Retina (tissue), 1 donor: ENCODE measurements around the gene ATP10B.
"Not testable (repeated sequence)": the region's sequence is repeated elsewhere in the genome, so short reads cannot be mapped to it uniquely, and the experiment has no call there.

Experiments used
- DNase-seq: peaks from one replicate; pipeline ENCODE4 v3.0.0-alpha.2; 2016

Gene ATP10B

GRCh38 chr5:160750938-160751657 is 100.9 kb downstream of the ATP10B start:
- no peak for DNase-seq

- DNase-seq, result no peak
These were observed 102.3 kb downstream of the ATP10B start for GRCh38 chr5:160749682-160750081.

- no peak for DNase-seq
These were observed 103.0 kb downstream of the ATP10B start for GRCh38 chr5:160749026-160749425.

- DNase-seq, result peak; percentile 40
These were observed 104.0 kb downstream of the ATP10B start for GRCh38 chr5:160747987-160748386.

GRCh38 chr5:160747559-160747958 is 104.5 kb downstream of the ATP10B start:
- no peak for DNase-seq

GRCh38 chr5:160744268-160745101 is 107.5 kb downstream of the ATP10B start:
- peak; percentile 40 for DNase-seq

GRCh38 chr5:160743027-160743426 is 109.0 kb downstream of the ATP10B start:
- no peak for DNase-seq

GRCh38 chr5:160742446-160742845 is 109.6 kb downstream of the ATP10B start:
- no peak for DNase-seq

- no peak for DNase-seq
These were observed 124.6 kb downstream of the ATP10B start for GRCh38 chr5:160727296-160727997.

- no peak for DNase-seq
These were observed 125.3 kb downstream of the ATP10B start for GRCh38 chr5:160726721-160727120.

GRCh38 chr5:160720822-160721221 is 131.2 kb downstream of the ATP10B start:
- no peak for DNase-seq

GRCh38 chr5:160715508-160715907 is 136.5 kb downstream of the ATP10B start:
- DNase-seq, result not testable (repeated sequence)

GRCh38 chr5:160703547-160704189 is 148.3 kb downstream of the ATP10B start:
- DNase-seq, result no peak

- no peak for DNase-seq
These were observed 149.1 kb downstream of the ATP10B start for GRCh38 chr5:160702934-160703333.

- no peak for DNase-seq
These were observed 149.7 kb downstream of the ATP10B start for GRCh38 chr5:160702311-160702803.

- DNase-seq, result no peak
These were observed 150.6 kb downstream of the ATP10B start for GRCh38 chr5:160701403-160701802.

GRCh38 chr5:160699301-160699700 is 152.7 kb downstream of the ATP10B start:
- DNase-seq, result no peak

GRCh38 chr5:160697281-160697680 is 154.7 kb downstream of the ATP10B start:
- no peak for DNase-seq

GRCh38 chr5:160694896-160695295 is 157.1 kb downstream of the ATP10B start:
- DNase-seq, result no peak

- no peak for DNase-seq
These were observed 158.1 kb downstream of the ATP10B start for GRCh38 chr5:160693831-160694465.

GRCh38 chr5:160692271-160692670 is 159.7 kb downstream of the ATP10B start:
- no peak for DNase-seq

GRCh38 chr5:160685695-160686094 is 166.3 kb downstream of the ATP10B start:
- no peak for DNase-seq
